Erythroblast (primary cell): ENCODE measurements around the gene TUT4.
A peak's percentile ranks its signal among the peaks of the same experiment; 100 is the strongest.

ENCODE experiments used
- DNase-seq, 2 experiments: peaks; one replicate each; lab custom pipeline; 2025; lab: John Stamatoyannopoulos, UW
- GATA1 ChIP-seq: IDR thresholded peaks from 2 replicates; pipeline ENCODE4 v1.6.1; 2011; ENCODE audit warnings: low read depth, mild to moderate bottlenecking, control low read depth, low read length, moderate library complexity
- POLR2A ChIP-seq: IDR thresholded peaks from 2 replicates; pipeline ENCODE4 v1.6.1; 2011; ENCODE audit warnings: mild to moderate bottlenecking, low read length

TUT4 gene

GRCh38 chr1:52504720-52505119 lies 48.2 kb downstream of the TUT4 start:
- DNase-seq: no peak
- TF ChIP-seq GATA1 (no peak), POLR2A (no peak)

- no peak for DNase-seq
- TF ChIP-seq POLR2A (no peak), GATA1 (no peak)
These were observed 49.2 kb downstream of the TUT4 start for GRCh38 chr1:52503706-52504105.

DNA sequence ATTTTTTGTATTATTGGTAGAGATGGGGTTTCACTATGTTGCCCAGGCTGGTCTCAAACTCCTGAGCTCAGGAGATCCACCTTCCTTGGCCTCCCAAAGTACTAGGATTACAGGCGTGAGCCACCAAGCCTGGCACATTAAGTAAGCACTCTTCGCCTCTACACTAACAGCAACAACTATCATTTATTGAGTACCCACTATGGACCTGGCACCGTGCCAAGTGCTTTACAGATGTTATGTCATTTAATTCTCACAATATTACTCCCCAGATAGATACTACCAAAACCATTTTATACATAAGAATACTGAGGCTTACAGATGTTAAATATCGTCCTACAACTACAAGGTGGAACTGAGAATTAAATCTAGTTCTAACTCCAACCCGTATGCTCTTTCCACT lies 50.1 kb downstream of the TUT4 start:
- DNase-seq: peak; percentile 4 to 23
- TF ChIP-seq GATA1 (no peak), POLR2A (no peak)

- no peak for TF ChIP-seq POLR2A
- DNase-seq: no peak
These were observed 65.3 kb downstream of the TUT4 start for GRCh38 chr1:52487632-52488031.

GRCh38 chr1:52482326-52483004 lies 70.4 kb downstream of the TUT4 start:
- no peak for TF ChIP-seq GATA1
- no peak for TF ChIP-seq POLR2A
- DNase-seq: no peak

- DNase-seq: no peak
- TF ChIP-seq GATA1 (no peak), POLR2A (no peak)
These were observed 73.8 kb downstream of the TUT4 start for GRCh38 chr1:52479076-52479475.

- no peak for DNase-seq
- TF ChIP-seq POLR2A (no peak), GATA1 (no peak)
These were observed 75.0 kb downstream of the TUT4 start for GRCh38 chr1:52477876-52478275.

GRCh38 chr1:52476943-52477342 lies 75.9 kb downstream of the TUT4 start:
- TF ChIP-seq POLR2A (no peak), GATA1 (no peak)
- no peak for DNase-seq

DNA sequence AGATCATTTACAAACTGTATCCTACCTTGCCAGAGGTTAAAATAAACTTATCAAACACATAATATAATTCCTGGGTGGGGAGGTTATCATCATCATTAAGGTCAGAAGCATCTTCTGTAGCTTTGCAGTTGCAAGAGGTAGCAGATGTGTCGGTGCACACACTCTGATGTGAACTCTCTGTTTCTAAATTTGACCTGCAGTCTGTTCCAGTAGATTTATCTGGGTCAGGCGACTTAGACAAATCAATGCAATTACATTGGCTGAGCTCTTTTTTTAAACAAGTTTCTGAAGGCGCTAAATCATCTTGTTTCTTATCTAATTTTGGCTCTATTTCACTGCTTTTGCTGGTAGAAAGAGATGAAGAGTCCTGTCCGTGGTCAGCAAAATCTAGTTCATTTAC lies 78.1 kb downstream of the TUT4 start:
- TF ChIP-seq GATA1: no peak
- no peak for TF ChIP-seq POLR2A
- no peak for DNase-seq

- TF ChIP-seq POLR2A: no peak
- no peak for TF ChIP-seq GATA1
- DNase-seq: no peak
These were observed 79.9 kb downstream of the TUT4 start for GRCh38 chr1:52473039-52473438.

- no peak for DNase-seq
- no peak for TF ChIP-seq GATA1
- TF ChIP-seq POLR2A: no peak
These were observed 80.5 kb downstream of the TUT4 start for GRCh38 chr1:52472384-52472783.

DNA sequence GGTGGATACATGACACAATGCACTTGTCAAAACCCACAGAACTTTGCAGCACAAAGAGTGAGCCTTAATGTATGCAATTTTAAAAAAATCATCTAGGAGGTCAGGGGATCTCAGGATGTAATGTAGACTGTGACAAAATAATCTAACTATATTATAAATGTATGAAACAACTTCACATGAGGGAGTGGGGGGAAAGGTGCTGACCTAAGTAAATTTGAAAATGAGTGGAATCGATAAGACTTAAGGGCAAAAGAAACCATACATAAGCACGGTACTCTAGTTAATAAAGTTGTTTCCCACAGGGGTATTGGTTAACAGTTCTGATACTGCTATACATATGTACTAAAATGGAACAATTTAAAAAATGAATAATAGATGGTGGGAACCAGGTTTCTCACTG lies 83.8 kb downstream of the TUT4 start:
- TF ChIP-seq POLR2A: no peak
- TF ChIP-seq GATA1: no peak
- DNase-seq: no peak

DNA sequence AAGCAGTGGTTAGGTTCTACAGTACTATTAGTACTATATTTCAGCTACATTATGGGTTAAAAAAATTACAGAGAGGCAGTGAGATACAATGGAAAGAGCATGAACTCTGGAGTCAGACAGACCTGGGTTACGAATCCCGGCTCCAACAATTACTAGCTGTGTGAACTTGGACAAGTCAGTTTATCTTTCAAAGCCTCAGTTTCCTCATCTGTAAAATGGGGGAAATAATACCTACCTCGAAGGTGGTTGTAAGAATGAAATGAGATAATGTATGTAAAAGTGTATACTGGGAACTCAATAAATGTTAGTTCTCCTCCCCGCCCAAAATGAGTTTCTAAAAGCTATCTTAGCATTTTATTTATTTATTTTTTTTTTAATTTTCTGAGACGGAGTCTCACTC lies 89.0 kb downstream of the TUT4 start:
- no peak for DNase-seq
- TF ChIP-seq GATA1 (no peak), POLR2A (no peak)

DNA sequence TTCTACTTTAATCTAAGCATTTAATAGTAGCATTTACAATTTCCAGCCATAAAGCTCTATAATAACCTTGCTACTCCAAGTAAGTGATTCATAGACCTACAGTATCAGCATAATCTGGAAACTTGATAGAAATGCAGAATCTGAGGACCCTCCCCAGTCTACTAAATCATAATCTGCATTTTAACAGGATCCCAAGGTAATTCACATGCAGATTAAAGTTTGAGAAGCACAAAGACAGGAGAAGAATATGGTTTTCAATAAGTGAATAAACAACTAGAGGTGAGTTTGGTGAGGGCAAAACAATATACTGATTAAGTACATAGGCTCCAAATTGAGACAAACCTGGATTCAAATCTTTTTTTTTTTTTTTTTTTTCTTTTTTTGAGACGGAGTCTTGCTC lies 91.1 kb downstream of the TUT4 start:
- no peak for DNase-seq
- TF ChIP-seq POLR2A (no peak), GATA1 (no peak)

DNA sequence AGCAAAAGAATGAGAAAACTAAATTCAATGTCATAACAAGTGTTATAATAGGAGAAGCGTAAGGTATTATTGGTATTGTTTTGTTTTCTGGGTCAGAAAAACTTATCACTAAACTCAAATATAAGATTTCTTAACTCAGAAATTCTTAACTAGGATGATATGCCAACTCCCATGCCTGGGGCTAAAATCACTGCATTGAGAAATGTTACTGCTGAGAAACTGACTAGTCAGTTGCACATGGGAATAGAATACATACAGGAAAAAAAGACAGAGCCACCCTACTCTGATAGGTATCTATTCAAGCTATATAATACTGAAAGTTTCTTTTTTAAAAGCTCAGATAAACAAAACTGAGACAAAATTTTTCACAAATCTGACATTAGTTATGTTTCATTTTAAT lies 92.2 kb downstream of the TUT4 start:
- no peak for DNase-seq
- TF ChIP-seq POLR2A (no peak), GATA1 (no peak)
